Ammon's horn (tissue), 1 donor: ENCODE measurements around the gene SMO.
"Not testable (repeated sequence)": the region's sequence is repeated elsewhere in the genome, so short reads cannot be mapped to it uniquely, and the experiment has no call there.

Experiments
- DNase-seq: peaks from one replicate; pipeline ENCODE4 v3.0.0-alpha.2; 2016; ENCODE audit warnings: low spot score

The SMO gene

GRCh38 chr7:129209067-129209926 is 20.9 kb downstream of the SMO start:
- DNase-seq, result no peak

GRCh38 chr7:129210256-129210988 is 22.0 kb downstream of the SMO start:
- peak; percentile 80 for DNase-seq

- DNase-seq, result no peak
Measured at GRCh38 chr7:129210989-129211312, 22.5 kb downstream of the SMO start.

- DNase-seq, result no peak
Measured at GRCh38 chr7:129212126-129212525, 23.7 kb downstream of the SMO start.

- no peak for DNase-seq
Measured at GRCh38 chr7:129212596-129212995, 24.2 kb downstream of the SMO start.

GRCh38 chr7:129213828-129214227 is 25.4 kb downstream of the SMO start:
- peak; percentile 41 for DNase-seq

GRCh38 chr7:129215691-129216090 is 27.3 kb downstream of the SMO start:
- not testable (repeated sequence) for DNase-seq

- not testable (repeated sequence) for DNase-seq
Measured at GRCh38 chr7:129216101-129216715, 27.8 kb downstream of the SMO start.

GRCh38 chr7:129216821-129217416 is 28.5 kb downstream of the SMO start:
- not testable (repeated sequence) for DNase-seq

- peak; percentile 90 for DNase-seq
Measured at GRCh38 chr7:129218514-129219062, 30.2 kb downstream of the SMO start.

- not testable (repeated sequence) for DNase-seq
Measured at GRCh38 chr7:129219166-129219565, 30.7 kb downstream of the SMO start.

- DNase-seq, result no peak
Measured at GRCh38 chr7:129222064-129222463, 33.6 kb downstream of the SMO start.

GRCh38 chr7:129224251-129225205 is 36.1 kb downstream of the SMO start, which contains the start of gene AHCYL2:
Gene AHCYL2, plus strand, starts transcription at chr7:129225030.
- peak; percentile 99 for DNase-seq

GRCh38 chr7:129225206-129225930 is 36.9 kb downstream of the SMO start:
- DNase-seq, result peak; percentile 66

GRCh38 chr7:129225931-129226572 is 37.6 kb downstream of the SMO start:
- DNase-seq, result peak; percentile 30

- DNase-seq, result no peak
Measured at GRCh38 chr7:129227646-129228578, 39.5 kb downstream of the SMO start.

GRCh38 chr7:129228633-129229032 is 40.2 kb downstream of the SMO start:
- DNase-seq, result no peak

GRCh38 chr7:129231666-129232065 is 43.2 kb downstream of the SMO start:
- no peak for DNase-seq

- no peak for DNase-seq
Measured at GRCh38 chr7:129238546-129238945, 50.1 kb downstream of the SMO start.
